NCI-H2227 treated with DMSO at 0.1 percent for 48 hours (cell line): ENCODE data around the gene MRC2.
"Not testable (repeated sequence)": the region's sequence is repeated elsewhere in the genome, so short reads cannot be mapped to it uniquely, and the experiment has no call there.

Experiments used
- DNase-seq: peaks from one replicate; lab custom pipeline; 2025; lab: John Stamatoyannopoulos, UW

Gene MRC2

GRCh38 chr17:62627219-62627903, at the start of gene MRC2:
Gene MRC2 (plus strand): TSS chr17:62627670. CDS start chr17:62627803, 133 bp downstream.
- peak; percentile 33 for DNase-seq

DNA sequence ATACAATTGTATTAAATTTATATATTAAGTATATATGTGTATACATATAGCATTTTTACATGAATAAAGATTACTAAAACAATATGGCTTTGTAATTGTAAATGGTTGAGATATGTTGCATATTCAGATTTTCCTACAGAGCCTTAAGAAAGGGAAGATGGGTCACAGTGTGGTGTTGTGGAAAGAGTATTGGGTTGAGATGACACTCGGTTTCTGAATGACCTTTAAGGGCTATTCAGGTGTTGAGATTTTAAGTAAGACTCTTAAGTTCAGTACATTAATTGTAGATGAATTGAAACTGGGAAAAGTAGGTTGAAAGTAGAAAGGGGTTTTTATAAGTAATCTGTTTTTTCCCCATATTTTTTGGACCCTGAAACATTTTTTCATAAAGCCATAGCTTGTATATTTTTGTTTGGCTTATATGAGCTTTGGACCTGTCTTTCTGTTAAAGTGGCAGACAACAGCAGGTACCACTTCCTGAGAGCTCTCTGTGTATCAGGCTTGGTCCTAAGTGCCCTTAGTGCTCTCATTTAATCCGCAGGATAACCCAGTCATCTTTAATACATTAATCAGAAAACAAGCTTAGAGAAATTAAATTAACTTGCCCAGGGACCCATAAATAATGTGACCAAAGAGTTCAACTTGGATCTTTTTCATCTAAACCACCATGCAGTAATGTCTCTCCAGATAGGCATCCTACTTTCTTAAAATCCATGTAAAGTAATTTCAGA, 48.5 kb upstream of the MRC2 start:
- no peak for DNase-seq

DNA sequence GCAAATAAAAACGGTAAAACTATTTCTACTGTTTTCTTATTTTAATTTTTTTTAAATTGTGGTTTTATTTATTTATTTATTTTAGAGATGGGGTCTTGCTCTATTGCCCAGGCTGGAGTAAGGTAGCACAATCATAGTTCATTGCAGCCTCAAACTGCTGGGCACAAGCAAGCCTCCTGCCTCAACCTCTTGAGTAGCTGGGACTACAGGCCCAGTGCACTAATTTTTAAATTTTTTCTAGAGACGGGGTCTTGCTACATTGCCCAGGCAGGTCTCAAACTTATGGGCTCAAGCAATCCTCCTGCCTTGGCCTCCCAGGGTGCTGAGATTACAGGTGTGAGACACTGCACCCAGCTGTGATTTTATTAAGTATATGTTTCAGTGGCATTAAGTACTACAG, 46.5 kb upstream of the MRC2 start:
- DNase-seq = no peak

DNA sequence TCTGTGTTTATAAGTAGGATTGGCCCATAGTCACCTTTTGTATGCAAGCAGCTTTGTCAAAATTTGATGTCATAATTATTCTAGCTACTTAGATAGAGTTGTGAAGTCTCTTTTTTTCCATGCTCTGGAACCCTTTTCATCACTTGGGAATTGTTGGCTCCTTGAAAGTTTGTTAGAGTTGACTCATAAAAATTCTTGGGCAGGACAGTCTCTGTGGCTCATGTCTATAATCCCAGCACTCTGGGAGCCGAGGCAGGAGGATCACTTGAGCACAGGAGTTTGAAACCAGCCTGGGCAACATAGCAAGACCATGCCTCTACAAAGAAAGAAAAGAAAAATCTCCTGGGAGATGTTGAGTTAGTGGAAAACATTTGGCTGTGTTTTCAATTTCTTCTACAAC, 45.7 kb upstream of the MRC2 start:
- DNase-seq = no peak

DNA sequence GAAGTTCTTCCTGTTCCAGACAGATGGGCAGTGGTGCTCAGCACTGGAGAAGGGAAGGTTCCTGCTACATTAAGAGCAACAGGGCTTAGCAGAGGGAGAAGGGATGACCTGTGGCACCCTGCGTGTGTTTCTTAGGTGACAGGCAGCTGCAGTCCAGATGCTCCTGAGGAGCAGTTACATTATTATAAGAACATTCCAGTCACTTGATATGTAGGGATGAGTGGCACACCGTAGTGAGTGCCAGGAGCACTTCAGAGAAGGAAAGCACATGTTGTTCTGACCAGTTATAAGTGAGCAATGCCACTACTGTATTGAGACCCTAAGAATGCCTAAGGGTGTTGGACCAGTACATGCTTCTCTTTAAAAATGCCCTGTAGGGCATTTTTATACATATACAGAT, 39.9 kb upstream of the MRC2 start:
- DNase-seq = no peak

DNA sequence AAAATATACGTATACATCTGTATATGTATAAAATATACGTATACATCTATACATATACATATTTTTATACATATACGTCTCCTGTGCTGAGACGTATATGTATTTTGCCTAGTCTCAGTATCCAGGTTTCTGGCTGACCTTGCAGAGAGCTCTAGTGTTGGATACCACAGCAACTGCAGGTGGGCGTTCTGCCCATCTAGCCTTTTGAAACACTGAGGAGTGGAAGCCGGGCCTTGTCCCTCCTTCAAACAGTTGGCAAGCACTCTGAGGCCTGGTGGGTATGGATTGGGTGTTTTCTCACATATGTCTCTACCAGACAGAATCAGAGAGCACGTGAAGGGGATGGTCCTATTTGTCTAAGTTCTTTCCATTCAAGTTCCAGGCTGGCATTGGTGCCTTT, 39.4 kb upstream of the MRC2 start:
- no peak for DNase-seq

DNA sequence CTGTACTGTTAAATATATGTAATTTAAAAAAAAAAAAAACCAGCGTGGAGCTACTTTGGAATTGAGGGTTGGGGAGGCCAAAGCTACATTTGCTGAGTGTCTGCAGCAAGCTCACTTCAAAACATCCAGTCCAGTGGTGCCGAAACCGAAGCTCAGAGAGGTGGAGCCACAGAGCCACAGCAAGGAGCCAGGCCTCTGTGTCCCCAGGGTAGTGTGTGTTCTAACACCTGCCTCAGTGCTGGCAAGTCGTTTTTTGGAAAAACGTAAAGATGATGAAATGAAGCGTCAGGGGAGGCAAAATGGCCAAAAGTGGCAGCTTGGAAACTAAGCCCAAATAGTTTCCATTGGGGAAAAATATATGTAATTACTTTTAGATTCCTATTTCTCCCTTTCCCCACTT, 36.1 kb upstream of the MRC2 start:
- DNase-seq = no peak

DNA sequence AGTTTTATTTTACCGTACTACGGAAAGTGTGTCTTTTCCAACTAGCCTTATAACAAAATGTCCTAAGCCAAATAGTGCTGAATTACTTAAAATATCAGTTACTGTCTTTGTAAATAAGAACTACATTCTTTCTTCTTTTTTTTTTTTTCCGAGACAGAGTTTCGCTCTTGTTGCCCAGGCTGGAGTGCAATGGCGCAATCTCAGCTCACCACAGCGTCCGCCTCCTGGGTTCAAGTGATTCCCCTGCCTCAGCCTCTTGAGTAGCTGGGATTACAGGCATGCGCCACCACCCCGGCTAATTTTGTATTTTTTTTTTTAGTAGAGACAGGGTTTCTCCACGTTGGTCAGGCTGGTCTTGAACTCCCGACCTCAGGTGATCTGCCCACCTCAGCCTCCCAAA, 35.6 kb upstream of the MRC2 start:
- DNase-seq = not testable (repeated sequence)

- DNase-seq = no peak
These were observed 35.0 kb upstream of the MRC2 start for GRCh38 chr17:62592341-62593099.

- DNase-seq = no peak
These were observed 32.0 kb upstream of the MRC2 start for GRCh38 chr17:62595484-62595883.

DNA sequence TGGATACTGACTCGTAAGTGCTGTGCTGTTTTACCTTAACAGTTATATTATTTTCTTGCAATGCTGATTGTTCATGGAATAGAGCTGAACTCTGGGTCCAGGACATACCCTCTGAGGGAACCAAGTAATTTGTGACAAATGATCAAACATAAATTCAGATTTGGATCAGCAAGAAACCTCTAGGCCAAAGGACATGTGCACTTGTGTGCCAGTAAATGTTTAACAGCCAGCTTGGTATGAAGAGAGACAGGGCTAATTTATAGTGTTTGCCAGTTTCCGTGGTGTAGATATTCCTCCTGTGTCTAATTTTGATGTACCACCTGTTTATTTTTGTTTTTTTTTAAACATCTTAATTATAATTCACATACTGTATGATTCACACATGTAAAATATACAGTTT, 30.8 kb upstream of the MRC2 start:
- DNase-seq = no peak

DNA sequence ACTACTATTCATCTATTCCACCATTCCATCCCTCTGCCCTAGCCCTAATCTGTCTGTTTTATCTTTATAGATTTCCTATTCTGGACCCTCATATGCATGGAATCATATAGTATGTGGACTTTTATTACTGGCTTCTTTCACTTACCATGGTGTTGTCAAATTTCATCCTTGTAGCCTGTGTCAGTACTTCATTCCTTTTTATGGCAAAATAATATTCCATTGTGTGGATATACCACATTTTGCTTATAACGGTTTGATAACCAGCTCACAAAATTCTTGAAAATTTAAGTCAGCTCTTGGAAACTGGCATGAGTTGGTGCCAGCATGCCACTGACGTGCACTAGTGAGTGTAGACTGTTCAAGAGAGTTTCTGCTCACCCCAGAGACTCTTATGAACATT, 30.3 kb upstream of the MRC2 start:
- no peak for DNase-seq

DNA sequence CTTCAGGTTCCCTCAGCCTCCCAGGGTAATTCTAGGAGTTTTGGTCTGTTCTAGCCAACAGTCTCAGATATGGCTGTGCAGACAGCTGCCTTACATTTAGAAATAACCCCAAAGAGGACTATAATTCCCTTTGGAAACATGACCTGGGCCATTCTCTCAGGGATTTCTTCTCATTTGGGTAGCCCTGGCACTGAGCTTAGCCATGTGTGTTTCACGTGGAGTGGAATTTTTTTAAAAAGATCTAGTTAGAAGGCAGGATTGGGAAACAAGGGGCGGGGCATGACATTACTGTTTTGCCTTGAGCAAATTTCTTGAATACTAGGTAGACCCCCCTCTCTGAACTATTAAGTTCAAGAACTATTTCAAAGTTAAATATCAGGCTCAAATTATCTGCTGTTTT, 29.6 kb upstream of the MRC2 start:
- no peak for DNase-seq

GRCh38 chr17:62599964-62600657, 27.4 kb upstream of the MRC2 start:
- no peak for DNase-seq

DNA sequence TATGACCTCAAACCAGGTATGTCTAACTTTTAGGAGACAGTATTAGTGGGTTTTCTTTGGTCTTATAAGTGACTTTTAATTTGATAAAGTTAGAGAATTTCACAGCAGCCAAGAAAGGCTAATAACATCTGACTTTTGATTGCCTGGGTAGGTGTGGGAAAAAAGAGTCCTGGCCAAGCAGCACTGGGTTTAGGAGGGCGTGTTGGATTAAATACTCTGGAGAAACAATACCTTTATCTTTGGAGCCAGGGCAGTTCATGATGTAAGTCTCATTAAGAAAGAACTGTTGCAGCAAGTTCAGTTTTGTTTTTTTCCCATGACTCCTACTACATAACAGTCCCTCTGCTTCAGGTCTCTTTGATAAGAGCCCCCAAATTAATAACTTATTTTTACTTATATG, 26.7 kb upstream of the MRC2 start:
- DNase-seq = no peak

DNA sequence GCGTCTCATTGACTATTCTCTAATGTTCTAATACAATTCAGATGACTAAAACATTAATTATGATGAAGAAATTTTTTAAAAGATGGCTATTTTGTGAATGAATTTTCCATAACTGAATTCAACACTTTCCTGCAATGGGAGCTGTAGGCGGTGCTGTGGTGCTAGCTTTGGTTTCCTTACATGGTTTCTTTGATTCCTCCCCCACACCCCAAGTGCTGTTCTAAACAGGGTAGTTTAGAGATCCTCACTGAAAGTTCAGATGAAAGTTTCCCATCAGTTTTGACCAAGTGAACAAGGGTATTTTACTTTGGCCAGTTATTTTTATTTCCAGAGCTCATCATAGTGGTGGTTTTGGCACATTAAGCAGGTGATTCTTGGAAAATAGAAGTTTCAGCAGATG, 26.0 kb upstream of the MRC2 start:
- DNase-seq = no peak

- not testable (repeated sequence) for DNase-seq
These were observed 23.7 kb upstream of the MRC2 start for GRCh38 chr17:62603783-62604182.

DNA sequence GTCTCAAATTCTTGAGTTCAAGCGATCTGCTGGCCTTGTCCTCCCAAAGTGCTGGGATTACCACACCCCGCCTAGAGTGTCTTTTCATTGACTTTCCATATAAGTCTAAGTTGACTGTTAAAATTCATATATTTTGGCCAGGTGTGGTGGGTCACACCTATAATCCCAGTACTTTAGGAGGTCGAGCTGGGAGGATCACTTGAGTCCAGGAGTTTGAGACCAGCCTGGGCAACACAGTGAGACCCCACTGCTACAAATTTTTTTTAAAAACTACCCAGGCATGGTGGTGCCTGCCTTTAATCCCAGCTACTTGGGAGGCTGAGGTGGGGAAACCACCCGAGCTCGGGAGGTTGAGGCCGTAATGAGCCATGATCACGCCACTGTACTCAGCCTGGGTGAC, 21.9 kb upstream of the MRC2 start:
- no peak for DNase-seq

DNA sequence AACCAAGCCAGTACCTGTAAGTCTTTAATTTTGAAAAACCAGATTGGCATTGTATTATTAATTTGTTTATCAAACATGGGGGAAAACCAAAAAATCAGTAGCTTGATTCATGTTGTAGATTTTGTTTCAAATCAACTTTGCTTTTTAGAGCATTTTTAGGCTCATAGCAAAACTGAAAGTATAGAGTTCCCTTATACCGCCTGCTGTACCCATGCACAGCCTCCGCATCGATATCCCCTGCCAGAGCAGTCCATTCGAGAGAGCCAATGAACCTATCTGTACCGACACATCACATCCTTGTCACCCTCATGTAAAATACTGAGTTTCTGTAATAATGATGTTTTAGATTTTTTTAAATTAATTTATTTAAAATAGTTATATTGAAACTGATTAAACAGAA, 16.2 kb upstream of the MRC2 start:
- DNase-seq = no peak

DNA sequence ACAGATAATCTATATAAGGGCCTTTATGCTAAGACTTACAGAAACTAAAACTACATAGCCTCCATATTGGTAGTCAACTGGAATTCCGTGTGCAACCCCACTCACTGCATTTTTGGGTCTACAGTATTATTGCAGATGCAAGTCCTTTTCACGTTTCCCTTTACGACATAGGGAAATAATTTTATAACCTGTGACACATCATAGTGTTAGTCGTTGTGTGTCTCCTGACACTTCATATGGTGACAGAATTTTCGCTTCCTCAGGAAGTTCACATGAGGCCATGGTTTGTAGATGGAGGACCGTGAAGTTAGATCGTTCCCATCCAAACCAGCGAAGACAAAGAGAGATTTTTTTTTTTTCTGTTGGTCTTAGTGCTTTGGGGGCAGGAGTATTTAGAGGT, 15.7 kb upstream of the MRC2 start:
- no peak for DNase-seq

GRCh38 chr17:62612289-62612688, 15.2 kb upstream of the MRC2 start:
- not testable (repeated sequence) for DNase-seq

DNA sequence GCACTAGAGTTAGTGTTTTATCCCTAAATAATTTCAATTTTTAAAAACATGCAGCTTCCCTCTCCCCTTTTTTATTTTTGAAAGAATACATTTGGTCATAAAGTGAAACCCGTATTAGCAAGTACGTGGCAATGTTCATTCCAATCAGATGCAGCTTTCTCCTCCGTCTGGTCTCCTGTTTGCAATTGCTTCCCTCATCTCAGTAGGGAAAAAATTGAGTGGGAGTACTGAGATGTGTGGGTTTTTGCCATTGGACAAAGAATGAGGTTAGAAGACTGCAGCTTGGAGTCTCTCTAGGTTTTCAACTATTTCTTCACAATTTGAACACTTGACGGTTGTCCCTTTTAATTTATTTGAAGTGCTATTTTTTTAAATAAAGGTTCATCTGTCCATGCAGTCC, 14.4 kb upstream of the MRC2 start:
- DNase-seq = not testable (repeated sequence)

DNA sequence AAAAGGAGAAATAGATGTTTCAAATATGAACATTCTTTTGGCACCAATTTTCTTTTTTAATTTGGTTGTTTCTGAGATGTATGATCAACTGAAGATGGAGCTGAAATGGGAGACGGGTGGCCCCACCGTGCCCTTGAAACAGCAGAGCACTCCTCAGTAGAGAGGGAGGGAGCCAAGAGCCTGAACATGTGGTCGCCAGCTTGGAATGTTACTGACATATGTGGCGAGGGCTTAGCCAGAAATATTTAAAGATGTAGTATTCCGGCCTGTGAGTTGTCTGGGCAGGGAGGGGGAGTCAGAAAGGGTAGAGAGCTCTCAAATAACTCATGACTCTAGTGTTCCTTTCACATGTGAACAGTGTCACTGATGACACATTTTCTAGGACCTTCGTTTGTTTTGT, 13.3 kb upstream of the MRC2 start:
- DNase-seq = no peak
